Nephron progenitor cell (in vitro differentiated cells): ENCODE results near the gene CDKAL1.
"Not testable (repeated sequence)": the region's sequence is repeated elsewhere in the genome, so short reads cannot be mapped to it uniquely, and the experiment has no call there.

Experiments
- DNase-seq: peaks from one replicate; pipeline ENCODE4 v3.0.0; 2021
- H3K27ac Mint-ChIP-seq: 2 replicates; pipeline ENCODE4 v1.8.0; 2021; ENCODE audit warnings: mild to moderate bottlenecking, moderate library complexity, mixed read lengths
- H3K27me3 Mint-ChIP-seq: 2 replicates; pipeline ENCODE4 v1.8.0; 2021; ENCODE audit warnings: mild to moderate bottlenecking, low read depth, mixed read lengths; ENCODE audit not compliant: poor library complexity
- H3K36me3 Mint-ChIP-seq: 2 replicates; pipeline ENCODE4 v1.8.0; 2021; ENCODE audit warnings: low read depth, mixed read lengths
- H3K4me1 Mint-ChIP-seq: 2 replicates; pipeline ENCODE4 v1.8.0; 2021; ENCODE audit warnings: mixed read lengths
- H3K4me3 Mint-ChIP-seq: 2 replicates; pipeline ENCODE4 v1.8.0; 2021; ENCODE audit warnings: mild to moderate bottlenecking, moderate library complexity, mixed read lengths
- H3K9me3 Mint-ChIP-seq: 2 replicates; pipeline ENCODE4 v1.8.0; 2021; ENCODE audit warnings: mild to moderate bottlenecking, moderate library complexity, mixed read lengths
- CTCF ChIP-seq: fragments of 200-600 bp; sonication (generic); IDR thresholded peaks from 2 replicates; pipeline ENCODE4 v1.5.0; 2021; ENCODE audit warnings: antibody characterized with exemption

Gene CDKAL1

GRCh38 chr6:20541382-20541781 is 7.1 kb downstream of the CDKAL1 start:
- TF ChIP-seq CTCF = no peak
- Mint-ChIP-seq H3K4me3 (no peak overlapping the region), H3K27ac (no peak overlapping the region)

GRCh38 chr6:20542927-20543602 is 8.8 kb downstream of the CDKAL1 start:
- H3K27ac Mint-ChIP-seq = no peak overlapping the region
- peaks cover 9% of the 10 kb centered on the region for H3K9me3 Mint-ChIP-seq
- peaks cover 22% of the 10 kb centered on the region for H3K4me1 Mint-ChIP-seq
- H3K36me3 Mint-ChIP-seq = peaks cover 75% of the 10 kb centered on the region
- no peak overlapping the region for H3K4me3 Mint-ChIP-seq
- DNase-seq = no peak
- no peak for TF ChIP-seq CTCF
- H3K27me3 Mint-ChIP-seq = no peaks in the 10 kb centered on the region

More at GRCh38 chr6:20541382-20541781, 7.1 kb downstream of the CDKAL1 start:
- Mint-ChIP-seq H3K27me3 (no peaks in the 10 kb centered on the region), H3K4me1 (peaks cover 28% of the 10 kb centered on the region), H3K9me3 (peaks cover 9% of the 10 kb centered on the region), H3K36me3 (peaks cover 65% of the 10 kb centered on the region)
- DNase-seq = no peak

GRCh38 chr6:20548264-20548663 is 14.0 kb downstream of the CDKAL1 start:
- no peak for TF ChIP-seq CTCF
- Mint-ChIP-seq H3K27me3 (no peaks in the 10 kb centered on the region), H3K4me3 (no peak overlapping the region)

GRCh38 chr6:20549398-20549797 is 15.1 kb downstream of the CDKAL1 start:
- DNase-seq, H3K27me3 Mint-ChIP-seq, H3K9me3 Mint-ChIP-seq, H3K4me1 Mint-ChIP-seq, H3K27ac Mint-ChIP-seq, H3K4me3 Mint-ChIP-seq: not testable (repeated sequence)
- peaks cover 79% of the 10 kb centered on the region for H3K36me3 Mint-ChIP-seq

More at GRCh38 chr6:20548264-20548663, 14.0 kb downstream of the CDKAL1 start:
- H3K9me3 Mint-ChIP-seq = peaks cover 9% of the 10 kb centered on the region
- peaks cover 79% of the 10 kb centered on the region for H3K36me3 Mint-ChIP-seq
- no peaks in the 10 kb centered on the region for H3K4me1 Mint-ChIP-seq
- H3K27ac Mint-ChIP-seq = no peak overlapping the region
- DNase-seq = no peak

- no peak for TF ChIP-seq CTCF
- H3K9me3 Mint-ChIP-seq = no peaks in the 10 kb centered on the region
- no peak for DNase-seq
These were observed 20.1 kb downstream of the CDKAL1 start for GRCh38 chr6:20554326-20554725.

GRCh38 chr6:20554817-20555216 is 20.6 kb downstream of the CDKAL1 start:
- H3K4me3 Mint-ChIP-seq = no peak overlapping the region

More at GRCh38 chr6:20554326-20554725, 20.1 kb downstream of the CDKAL1 start:
- H3K4me1 Mint-ChIP-seq = peaks cover 16% of the 10 kb centered on the region
- H3K27me3 Mint-ChIP-seq = no peaks in the 10 kb centered on the region
- no peak overlapping the region for H3K27ac Mint-ChIP-seq
- no peak overlapping the region for H3K4me3 Mint-ChIP-seq
- H3K36me3 Mint-ChIP-seq = peaks cover 62% of the 10 kb centered on the region

More at GRCh38 chr6:20554817-20555216, 20.6 kb downstream of the CDKAL1 start:
- Mint-ChIP-seq H3K27me3 (no peaks in the 10 kb centered on the region), H3K36me3 (peaks cover 59% of the 10 kb centered on the region), H3K27ac (no peak overlapping the region), H3K4me1 (peaks cover 21% of the 10 kb centered on the region), H3K9me3 (no peaks in the 10 kb centered on the region)
- TF ChIP-seq CTCF = no peak
- no peak for DNase-seq
